IMR-90 (cell line): Measurements from ENCODE around the gene PAX8. TPM values are rescaled to one million over a fixed set of nuclear protein-coding genes. Genes with fewer than 3 reads are reported as not detected.

Experiments used
- ATAC-seq: fragments of 200-7000 bp; cut with Tn5 transposase; 2 replicates; pipeline ENCODE4 v1.9.1; 2020; ENCODE audit warnings: low read depth, mild to moderate bottlenecking, moderate library complexity
- BruUV-seq: library from RNA; stranded (reverse); fragments of 400-500 nt; replicated peaks from 2 replicates; lab custom pipeline; 2021; lab: Mats Ljungman, UMichigan
- CTCF ChIA-PET: fragments of 300-600 bp; formaldehyde crosslinking; extraction: SDS; loops from one replicate; lab custom pipeline; 2021; ENCODE audit warnings: antibody characterized with exemption; lab: Yijun Ruan, JAX
- POLR2A ChIA-PET: fragments of 300-600 bp; sonication (Branson Sonifier 250); formaldehyde crosslinking; loops from one replicate; lab custom pipeline; 2022; ENCODE audit warnings: antibody characterized with exemption; ENCODE audit not compliant: unreplicated experiment; lab: Charles Lee
- DNase-seq: peaks from one replicate; pipeline ENCODE4 v3.0.0; 2013
- H2AFZ ChIP-seq: replicated peaks from 2 replicates; pipeline ENCODE3; 2013; ENCODE audit warnings: low read length, mild to moderate bottlenecking; ENCODE audit not compliant: poor library complexity
- H2AK5ac ChIP-seq: 2 replicates; pipeline ENCODE4 v1.6.1; 2013; ENCODE audit warnings: low read depth, low read length, inconsistent platforms
- H2AK9ac ChIP-seq: replicated peaks from 2 replicates; pipeline ENCODE3; 2013; ENCODE audit warnings: mild to moderate bottlenecking, low read depth, low read length, moderate library complexity; ENCODE audit not compliant: poor library complexity
- H2BK120ac ChIP-seq: 2 replicates; pipeline ENCODE4 v1.6.1; 2013; ENCODE audit warnings: low read depth, low read length, inconsistent platforms
- H2BK15ac ChIP-seq: 3 replicates; pipeline ENCODE4 v1.6.1; 2013; ENCODE audit warnings: low read depth, low read length, inconsistent platforms
- H2BK20ac ChIP-seq: 2 replicates; pipeline ENCODE4 v1.6.1; 2013; ENCODE audit warnings: low read depth, mild to moderate bottlenecking, inconsistent platforms, low read length, moderate library complexity
- H2BK5ac ChIP-seq: 2 replicates; pipeline ENCODE4 v1.6.1; 2013; ENCODE audit warnings: mild to moderate bottlenecking, low read depth, low read length, inconsistent platforms; ENCODE audit not compliant: poor library complexity, severe bottlenecking
- H3K14ac ChIP-seq: replicated peaks from 2 replicates; pipeline ENCODE4 v1.6.1; 2013; ENCODE audit warnings: low read depth, low read length, inconsistent platforms
- H3K18ac ChIP-seq: 2 replicates; pipeline ENCODE4 v1.6.1; 2013; ENCODE audit warnings: low read depth, low read length, control low read depth
- H3K23ac ChIP-seq: 2 replicates; pipeline ENCODE4 v1.6.1; 2013; ENCODE audit warnings: low read depth, low read length, inconsistent platforms
- H3K27ac ChIP-seq: 2 replicates; pipeline ENCODE4 v1.5.1; 2013; ENCODE audit warnings: mild to moderate bottlenecking, control low read depth, low read length; ENCODE audit not compliant: insufficient read depth
- H3K27me3 ChIP-seq: 2 replicates; pipeline ENCODE4 v1.6.1; 2013; ENCODE audit warnings: low read length; ENCODE audit not compliant: control insufficient read depth, insufficient read depth
- H3K36me3 ChIP-seq: 2 replicates; pipeline ENCODE4 v1.6.1; 2013; ENCODE audit warnings: low read length, mixed read lengths; ENCODE audit not compliant: control insufficient read depth, insufficient read depth
- H3K4ac ChIP-seq: 2 replicates; pipeline ENCODE4 v1.6.1; 2013; ENCODE audit warnings: low read depth, low read length, inconsistent platforms
- H3K4me1 ChIP-seq: 2 replicates; pipeline ENCODE4 v1.6.1; 2013; ENCODE audit warnings: low read length, mixed read lengths; ENCODE audit not compliant: control insufficient read depth, insufficient read depth
- H3K4me2 ChIP-seq: 2 replicates; pipeline ENCODE4 v1.6.1; 2013; ENCODE audit warnings: low read depth, mild to moderate bottlenecking, control low read depth, low read length, moderate library complexity
- H3K4me3 ChIP-seq: 2 replicates; pipeline ENCODE4 v1.5.1; 2013; ENCODE audit warnings: low read depth, mild to moderate bottlenecking, control low read depth, low read length, moderate library complexity; ENCODE audit not compliant: insufficient read depth
- H3K56ac ChIP-seq: 2 replicates; pipeline ENCODE4 v1.6.1; 2013; ENCODE audit warnings: low read length, inconsistent platforms; ENCODE audit not compliant: insufficient read depth; ENCODE audit errors: extremely low read depth
- H3K79me1 ChIP-seq, 2 experiments: 2 replicates each; pipeline ENCODE4 v1.6.1; 2013; ENCODE audit warnings: low read length in 2 of 2, inconsistent platforms in 1 of 2, low read depth in 1 of 2
- H3K9ac ChIP-seq: 2 replicates; pipeline ENCODE4 v1.6.1; 2013; ENCODE audit warnings: low read depth, low read length, control low read depth
- H3K9me1 ChIP-seq: 2 replicates; pipeline ENCODE4 v1.6.1; 2013; ENCODE audit warnings: low read length, inconsistent platforms; ENCODE audit not compliant: insufficient read depth
- H3K9me3 ChIP-seq: 2 replicates; pipeline ENCODE4 v1.6.1; 2013; ENCODE audit warnings: low read length; ENCODE audit not compliant: control insufficient read depth, insufficient read depth
- H4K20me1 ChIP-seq: 2 replicates; pipeline ENCODE4 v1.6.1; 2013; ENCODE audit warnings: low read length, inconsistent platforms; ENCODE audit not compliant: insufficient read depth
- H4K5ac ChIP-seq: 2 replicates; pipeline ENCODE4 v1.6.1; 2013; ENCODE audit warnings: mild to moderate bottlenecking, low read depth, low read length, control low read depth
- H4K8ac ChIP-seq, 2 experiments: 2 replicates each; pipeline ENCODE4 v1.6.1; 2013; ENCODE audit warnings: low read depth in 2 of 2, low read length in 2 of 2, control low read depth in 1 of 2, inconsistent platforms in 1 of 2
- H4K91ac ChIP-seq: 2 replicates; pipeline ENCODE4 v1.6.1; 2013; ENCODE audit warnings: low read depth, low read length, inconsistent platforms; ENCODE audit not compliant: insufficient read depth
- BHLHE40 ChIP-seq: fragments of 150-350 bp; IDR thresholded peaks from 2 replicates; pipeline ENCODE4 v1.6.1; 2016; ENCODE audit warnings: mild to moderate bottlenecking, low read depth, low read length
- CEBPB ChIP-seq: IDR thresholded peaks from 2 replicates; pipeline ENCODE4 v1.6.1; 2012; ENCODE audit warnings: low read depth, low read length, improper control_type of control experiment
- CHD1 ChIP-seq: IDR thresholded peaks from 2 replicates; pipeline ENCODE4 v1.6.1; 2012; ENCODE audit warnings: low read depth, low read length, improper control_type of control experiment
- CTCF ChIP-seq: conservative IDR thresholded peaks from 2 replicates; pipeline ENCODE4 v1.5.1; 2012; ENCODE audit warnings: mild to moderate bottlenecking, low read depth, low read length, improper control_type of control experiment
- FOS ChIP-seq: fragments of 150-350 bp; IDR thresholded peaks from 2 replicates; pipeline ENCODE4 v1.6.1; 2016; ENCODE audit warnings: low read depth, low read length
- MAFK ChIP-seq: IDR thresholded peaks from 2 replicates; pipeline ENCODE4 v1.6.1; 2012; ENCODE audit warnings: low read depth, low read length, improper control_type of control experiment
- MXI1 ChIP-seq: IDR thresholded peaks from 2 replicates; pipeline ENCODE4 v1.6.1; 2012; ENCODE audit warnings: low read depth, mild to moderate bottlenecking, low read length, moderate library complexity, borderline replicate concordance
- NFE2L2 ChIP-seq: fragments of 150-350 bp; IDR thresholded peaks from 2 replicates; pipeline ENCODE4 v1.6.1; 2016; ENCODE audit warnings: low read depth, mild to moderate bottlenecking, low read length
- POLR2A ChIP-seq: IDR thresholded peaks from 2 replicates; pipeline ENCODE4 v1.6.1; 2012; ENCODE audit warnings: mild to moderate bottlenecking, low read depth, low read length
- RFX5 ChIP-seq: IDR thresholded peaks from 2 replicates; pipeline ENCODE4 v1.8.0; 2012; ENCODE audit warnings: low read depth, mild to moderate bottlenecking, low read length, moderate library complexity
- SMC3 ChIP-seq: fragments of 150-350 bp; IDR thresholded peaks from 2 replicates; pipeline ENCODE4 v1.6.1; 2016; ENCODE audit warnings: low read depth, mild to moderate bottlenecking, antibody characterized with exemption, low read length, moderate library complexity
- WGBS, 2 experiments: methylation state at CpG; one replicate each; pipeline versions ENCODE4 v1.1.5 to v1.1.7; 2013; ENCODE audit warnings: missing lambda C conversion rate in 2 of 2; ENCODE audit not compliant: insufficient read length in 1 of 2; ENCODE audit errors: extremely low coverage in 2 of 2; 5-methylcytosine and 5-hydroxymethylcytosine counted together
- dilution Hi-C: fragments of 300-500 bp; cut with HindIII; formaldehyde crosslinking; loops from one replicate; pipeline ENCODE4 v1.14.3; 2018; ENCODE audit warnings: low sequenced_read_pairs; ENCODE audit not compliant: unreplicated experiment
- in situ Hi-C: fragments of 300-500 bp; cut with MboI; formaldehyde crosslinking; loops from 3 replicates; pipeline ENCODE4 v1.14.3; 2019; ENCODE audit warnings: low sequenced_read_pairs, inconsistent platforms, mixed read lengths
- intact Hi-C: fragments of 100-400 bp; cut with micrococcal nuclease; formaldehyde crosslinking; loops from 2 replicates; pipeline ENCODE4 v1.10.0; 2022
- polyA plus RNA-seq, 3 experiments: library from polyadenylated mRNA; depleted of rRNA; stranded (reverse); fragments of >200 nt; gene quantifications; 2 replicates each; pipeline ENCODE4 v1.2.3, GENCODE V29; 2012; ENCODE audit warnings: low replicate concordance in 1 of 3
- total RNA-seq: library from RNA; depleted of rRNA; stranded (reverse); fragments of >200 nt; gene quantifications from 2 replicates; pipeline ENCODE4 v1.2.3, GENCODE V29; 2012
- TF ChIP-seq, protein P1 (sequence below): fragments of 150-350 bp; IDR thresholded peaks from 2 replicates; pipeline ENCODE4 v1.6.1; 2016; ENCODE audit warnings: low read depth, mild to moderate bottlenecking, low read length, moderate library complexity, borderline replicate concordance

PAX8 gene
- total and polyA plus RNA-seq, 2 of the 4 experiments (the other 2 are of a cell fraction), result 0.18 to 1.5 TPM

GRCh38 chr2:113221846-113222245 is 56.9 kb downstream of the PAX8 start:
- Histone ChIP-seq H4K91ac (no peak overlapping the region), H3K4me1 (0 out of 2 replicates have a peak, but pooled peaks cover 2% of the 10 kb centered on the region), H4K8ac (no peak overlapping the region), H3K14ac (no peak overlapping the region), H2AFZ (no peak overlapping the region), H3K18ac (no peak overlapping the region), H4K5ac (no peak overlapping the region), H4K20me1 (no peaks in the 10 kb centered on the region), H2BK5ac (no peak overlapping the region), H3K9me3 (no peaks in the 10 kb centered on the region), H2AK5ac (no peak overlapping the region), H3K27ac (no peak overlapping the region), H3K9ac (no peak overlapping the region), H3K4ac (no peak overlapping the region), H3K23ac (no peak overlapping the region), H3K9me1 (no peaks in the 10 kb centered on the region), H2BK120ac (no peak overlapping the region), H3K27me3 (peaks cover 9% of the 10 kb centered on the region), H3K4me3 (no peak overlapping the region), H3K79me1 (no peaks in the 10 kb centered on the region), H2AK9ac (no peak overlapping the region), H2BK20ac (no peak overlapping the region), H3K4me2 (no peak overlapping the region), H3K56ac (no peak overlapping the region), H2BK15ac (no peak overlapping the region), H3K36me3 (no peaks in the 10 kb centered on the region)
- POLR2A ChIA-PET, result no interaction called here
- no TSS peak for BruUV-seq
- no CpG with 5 or more reads among the region's 6 CpGs for WGBS, 2 experiments
- intact Hi-C loops (no loop called here), dilution Hi-C loops (no loop called here), in situ Hi-C loops (no loop called here)
- no peak for ATAC-seq
- DNase-seq, result no peak
- CTCF ChIA-PET, result interaction anchor here (1.2 kb wide), 1 partner anchor 18 kb away, joined by 4 read pairs; no protein-coding TSS in a partner anchor
- no peak for TF ChIP-seq BHLHE40
- TF ChIP-seq MAFK, result no peak
- TF ChIP-seq, protein P1, sequence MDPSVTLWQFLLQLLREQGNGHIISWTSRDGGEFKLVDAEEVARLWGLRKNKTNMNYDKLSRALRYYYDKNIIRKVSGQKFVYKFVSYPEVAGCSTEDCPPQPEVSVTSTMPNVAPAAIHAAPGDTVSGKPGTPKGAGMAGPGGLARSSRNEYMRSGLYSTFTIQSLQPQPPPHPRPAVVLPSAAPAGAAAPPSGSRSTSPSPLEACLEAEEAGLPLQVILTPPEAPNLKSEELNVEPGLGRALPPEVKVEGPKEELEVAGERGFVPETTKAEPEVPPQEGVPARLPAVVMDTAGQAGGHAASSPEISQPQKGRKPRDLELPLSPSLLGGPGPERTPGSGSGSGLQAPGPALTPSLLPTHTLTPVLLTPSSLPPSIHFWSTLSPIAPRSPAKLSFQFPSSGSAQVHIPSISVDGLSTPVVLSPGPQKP, result no peak
- no peak for TF ChIP-seq SMC3
- no peak for TF ChIP-seq FOS
- no peak for TF ChIP-seq CTCF
- TF ChIP-seq CEBPB, result no peak
- TF ChIP-seq CHD1, result no peak
- TF ChIP-seq NFE2L2, result no peak
- no peak for TF ChIP-seq RFX5
- no peak for TF ChIP-seq POLR2A
- TF ChIP-seq MXI1, result no peak
